Fibroblast of the conjunctiva (primary cell): ENCODE results near the gene BLM.

Source experiments
- DNase-seq: peaks from one replicate; pipeline ENCODE4 v3.0.0-alpha.2; 2010; ENCODE audit warnings: low read depth

Gene BLM

GRCh38 chr15:90691982-90692773, 25.0 kb upstream of the BLM start:
- no peak for DNase-seq

GRCh38 chr15:90694987-90695386, 22.2 kb upstream of the BLM start:
- no peak for DNase-seq

DNA sequence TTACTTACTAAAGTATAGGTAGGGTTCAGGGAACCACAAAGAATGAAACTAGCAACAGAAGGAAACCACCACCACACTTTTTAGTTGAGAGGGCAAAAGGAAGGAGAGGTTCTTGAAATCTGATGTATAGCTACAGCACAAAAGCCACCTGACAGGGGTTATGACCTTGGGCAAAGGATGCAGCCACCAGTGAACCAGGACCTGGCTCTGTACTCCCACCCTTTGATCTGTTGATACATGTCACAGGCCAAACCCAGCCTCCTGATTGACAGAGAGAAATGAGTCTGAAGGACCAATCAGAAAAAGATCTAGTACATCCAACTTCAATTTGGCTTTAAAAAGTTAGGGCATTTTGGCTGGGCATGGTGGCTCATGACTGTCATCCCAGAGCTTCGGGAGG, 20.0 kb upstream of the BLM start:
- DNase-seq: no peak

- DNase-seq: no peak
Measured at GRCh38 chr15:90698629-90699028, 18.5 kb upstream of the BLM start.

- DNase-seq: no peak
Measured at GRCh38 chr15:90701048-90701447, 16.1 kb upstream of the BLM start.

- no peak for DNase-seq
Measured at GRCh38 chr15:90701880-90702630, 15.1 kb upstream of the BLM start.

DNA sequence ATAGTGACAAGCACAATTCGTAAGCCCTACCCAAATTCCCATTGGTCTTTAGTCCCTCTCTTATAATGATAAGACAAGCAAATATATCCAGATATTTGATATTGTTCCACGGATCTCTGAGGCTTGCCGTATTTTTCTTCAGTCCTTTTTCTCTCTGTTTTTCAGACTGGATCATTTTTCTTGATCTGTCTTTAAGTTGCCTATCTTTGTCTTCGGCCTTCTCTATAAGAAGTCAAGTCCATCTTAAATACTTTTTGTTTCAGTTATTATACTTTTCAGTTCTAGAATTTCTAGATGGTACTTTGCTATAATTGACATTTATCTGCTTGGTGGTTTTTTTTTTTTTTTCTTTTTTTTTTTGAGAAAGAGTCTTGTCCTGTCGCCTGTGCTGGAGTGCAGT, 13.7 kb upstream of the BLM start:
- DNase-seq: no peak

DNA sequence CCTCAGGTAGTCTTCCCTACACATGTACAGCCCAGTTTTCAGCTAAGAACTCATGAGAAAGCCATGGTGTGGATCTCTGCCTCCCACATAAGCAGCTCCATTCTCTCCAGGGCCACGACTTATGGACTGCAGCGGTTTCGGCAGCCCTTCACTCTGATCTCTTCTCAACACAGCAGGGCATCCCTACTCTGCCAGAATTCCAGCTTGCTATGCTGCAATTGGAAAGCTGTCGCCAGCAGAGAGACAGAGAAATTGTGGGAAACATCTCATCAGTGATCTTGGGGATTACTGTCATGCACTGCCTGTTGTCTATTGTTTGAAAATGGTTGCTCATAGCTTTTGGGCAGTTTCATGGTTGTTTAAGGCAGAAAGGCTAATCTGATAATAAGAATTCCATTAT, 11.9 kb upstream of the BLM start:
- no peak for DNase-seq

DNA sequence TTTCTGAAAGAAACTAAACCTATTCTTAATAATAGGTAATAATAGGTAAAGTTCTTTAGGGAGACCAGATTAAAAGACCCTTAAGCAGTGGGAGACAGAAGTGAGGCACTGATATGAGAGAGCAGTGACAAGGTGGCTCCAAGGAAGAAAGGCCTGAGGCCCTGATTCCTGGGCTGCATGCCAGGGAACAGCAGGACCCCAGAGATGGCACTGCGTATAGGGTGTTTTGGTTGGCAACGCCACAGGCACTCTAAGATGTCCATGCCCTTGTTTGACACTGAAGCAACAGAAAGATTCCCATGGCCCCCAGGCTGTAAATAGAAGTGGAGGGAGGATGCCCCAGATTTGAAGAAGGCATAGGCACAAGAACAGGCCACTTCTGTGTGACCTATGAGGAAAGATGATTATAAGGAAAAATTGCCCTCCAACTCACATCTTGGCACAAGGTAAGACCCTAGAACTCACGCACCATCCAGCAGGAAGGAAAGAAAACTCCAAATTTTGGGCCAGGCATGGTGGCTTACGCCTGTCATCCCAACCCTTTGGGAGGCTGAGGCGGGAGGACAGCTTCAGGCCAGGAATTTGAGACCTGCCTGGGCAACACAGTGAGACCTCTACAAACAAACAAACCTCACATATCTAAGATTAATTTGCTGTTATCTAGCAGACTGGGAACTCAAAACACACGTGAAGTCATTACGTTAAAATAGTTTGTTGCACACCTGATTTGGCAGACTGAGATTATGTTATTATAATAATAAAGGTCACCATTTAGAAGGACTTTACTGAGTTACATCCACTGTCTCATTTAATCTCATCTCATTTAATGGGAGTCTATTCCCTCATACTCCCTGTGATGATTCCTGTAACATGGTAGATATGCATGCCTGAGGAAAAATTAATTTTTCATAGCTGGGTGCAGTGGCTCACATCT, 10.5 kb upstream of the BLM start:
- no peak for DNase-seq

GRCh38 chr15:90707489-90707888, 9.7 kb upstream of the BLM start:
- no peak for DNase-seq

GRCh38 chr15:90708516-90708915, 8.6 kb upstream of the BLM start:
- no peak for DNase-seq

DNA sequence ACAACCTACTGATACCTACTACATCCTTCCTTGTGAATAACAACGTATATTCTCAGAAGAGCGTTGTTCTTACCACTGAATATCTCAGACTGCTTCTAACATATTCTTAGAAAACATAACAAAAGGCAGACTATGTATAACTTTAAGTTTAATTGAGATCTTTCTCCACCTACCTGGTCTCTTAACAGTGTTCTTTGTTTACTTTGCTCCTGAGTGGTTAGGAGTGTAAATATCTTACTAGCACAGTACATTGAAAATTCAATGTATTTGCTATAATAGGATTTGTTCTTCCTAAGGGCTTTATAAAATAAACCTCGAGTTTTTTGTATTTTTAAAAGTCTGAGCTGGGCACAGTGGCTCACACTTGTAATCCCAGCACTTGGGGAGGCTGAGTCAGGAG, 7.9 kb upstream of the BLM start:
- DNase-seq: no peak

GRCh38 chr15:90710436-90711027, 6.6 kb upstream of the BLM start:
- no peak for DNase-seq

DNA sequence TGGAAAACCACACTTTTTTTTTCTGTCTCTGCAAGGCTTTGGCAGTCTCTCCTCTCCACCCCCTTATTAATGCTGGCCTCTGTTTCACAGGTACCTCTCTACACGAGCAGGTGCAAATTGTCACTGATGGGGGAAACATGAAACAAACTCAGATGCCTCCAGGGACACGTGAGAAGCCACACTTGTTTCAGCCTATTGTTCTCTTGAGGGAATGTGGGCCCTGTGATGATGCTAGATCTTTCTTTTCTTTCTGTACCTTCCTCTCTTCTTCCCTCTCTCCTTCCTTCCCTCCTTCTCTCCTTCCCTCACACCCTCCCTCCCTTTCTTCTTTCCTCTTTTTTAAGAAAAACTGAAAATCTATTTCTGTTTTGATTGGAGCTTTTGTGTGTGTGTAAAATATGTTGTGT, 5.7 kb upstream of the BLM start:
- no peak for DNase-seq

DNA sequence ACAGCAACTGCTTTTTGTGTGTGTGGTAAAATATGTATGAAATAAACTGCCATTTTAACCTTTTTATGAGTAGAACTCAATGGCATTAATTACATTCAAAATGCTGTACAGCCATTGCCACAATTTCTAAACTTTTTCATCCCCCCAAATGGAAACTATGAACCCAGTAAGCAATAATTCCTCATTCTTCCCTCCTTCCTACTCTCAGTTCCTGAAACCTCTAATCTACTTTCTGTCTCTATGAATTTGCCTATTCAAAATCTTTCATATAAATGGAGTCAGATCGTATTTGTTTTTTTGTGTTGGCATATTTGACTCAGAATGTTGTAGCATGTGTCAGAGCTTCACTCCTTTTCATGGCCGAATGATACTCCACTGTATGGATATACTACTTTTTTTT, 5.3 kb upstream of the BLM start:
- no peak for DNase-seq

- no peak for DNase-seq
Measured at GRCh38 chr15:90713081-90713480, 4.1 kb upstream of the BLM start.

- no peak for DNase-seq
Measured at GRCh38 chr15:90716317-90716975, 700 bp upstream of the BLM start.

- DNase-seq: no peak
Measured at GRCh38 chr15:90718232-90718631, 1.1 kb downstream of the BLM start.

GRCh38 chr15:90720131-90720530, 3.0 kb downstream of the BLM start:
- DNase-seq: no peak

- no peak for DNase-seq
Measured at GRCh38 chr15:90729261-90729660, 12.1 kb downstream of the BLM start.

DNA sequence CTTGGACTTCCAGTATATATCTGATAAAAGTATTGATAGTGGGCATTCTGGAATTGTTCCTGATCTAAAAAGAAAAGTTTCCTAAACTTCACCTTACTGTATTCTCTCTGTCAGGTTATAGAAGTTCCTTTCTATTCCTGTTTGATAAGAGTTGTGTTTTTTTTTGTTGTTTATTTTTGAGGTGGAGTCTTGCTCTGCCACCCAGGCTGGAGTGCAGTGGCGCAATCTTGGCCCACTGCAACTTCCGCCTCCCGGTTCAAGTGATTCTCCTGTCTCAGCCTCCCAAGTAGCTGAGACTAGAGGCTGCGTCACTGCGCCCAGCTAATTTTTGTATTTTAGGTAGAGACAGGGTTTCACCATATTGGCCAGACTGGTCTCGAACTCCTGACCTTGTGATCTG, 13.1 kb downstream of the BLM start:
- DNase-seq: no peak

GRCh38 chr15:90735923-90736322, 18.8 kb downstream of the BLM start:
- no peak for DNase-seq
